NCI-H460 (cell line): Measurements from ENCODE around the gene PLTP. TPM values are rescaled to one million over a fixed set of nuclear protein-coding genes. Genes with fewer than 3 reads are reported as not detected.
"Not testable (repeated sequence)": the region's sequence is repeated elsewhere in the genome, so short reads cannot be mapped to it uniquely, and the experiment has no call there.

Source experiments
- DNase-seq: peaks from one replicate; pipeline ENCODE4 v3.0.0-alpha.2; 2016; ENCODE audit warnings: low read depth; ENCODE audit errors: extremely low read depth
- polyA plus RNA-seq: library from polyadenylated mRNA; depleted of rRNA; stranded (reverse); fragments of >200 nt; gene quantifications from 2 replicates; pipeline ENCODE4 v1.2.3, GENCODE V29; 2014; cell fraction: nucleus; rRNA removed
- total RNA-seq: library from RNA; depleted of rRNA; stranded (reverse); fragments of >200 nt; shearing (Covaris generic); gene quantifications from 2 replicates; pipeline ENCODE4 v1.2.3, GENCODE V29; 2014; rRNA removed

Gene PLTP
- total RNA-seq: 116 and 122 TPM in 2 replicates
- polyA plus RNA-seq: 66.0 and 66.3 TPM in 2 replicates

DNA sequence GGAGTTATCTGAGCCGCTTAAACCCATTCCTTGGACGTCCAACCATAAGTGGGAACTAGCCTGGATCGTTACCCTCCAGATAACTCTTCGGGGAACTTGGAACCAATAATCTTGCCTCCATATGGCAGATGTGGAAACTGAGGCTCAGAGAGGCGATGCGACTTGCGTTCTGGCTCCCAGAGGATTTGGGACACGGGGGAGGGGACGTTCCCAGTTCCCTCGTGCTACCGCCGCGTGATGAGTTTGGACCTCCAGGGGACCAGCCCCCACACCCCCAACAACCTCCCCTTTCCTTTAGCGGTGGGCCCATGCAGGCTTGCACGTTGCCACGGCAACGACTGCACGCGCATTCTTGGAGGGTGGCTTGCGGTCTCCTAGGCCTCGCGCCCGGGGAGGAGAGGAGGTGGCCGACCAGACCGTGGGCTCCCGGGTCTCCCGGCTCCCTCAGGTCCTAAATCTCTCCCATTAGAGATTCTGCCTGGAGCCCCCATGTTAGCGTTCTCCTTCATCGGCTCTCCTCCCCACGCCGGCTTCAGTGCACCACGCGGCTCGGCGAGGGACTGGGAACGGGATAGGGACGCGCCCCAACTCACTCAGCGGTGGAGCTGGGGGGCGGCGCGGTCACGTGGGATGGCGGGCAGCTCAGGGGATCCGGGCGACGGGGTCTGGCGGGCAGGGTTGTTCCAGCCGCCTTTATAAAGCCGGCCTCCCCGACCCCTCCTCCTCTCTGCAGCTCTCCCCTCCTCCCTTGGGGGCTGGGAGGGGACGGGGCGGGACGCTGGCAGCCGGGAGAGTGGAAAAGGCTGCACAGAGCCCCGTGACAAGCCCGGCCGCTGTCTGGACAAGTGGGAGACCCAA lies at the start of gene PLTP:
PLTP (minus strand) TSS at position 670 of the 858 bp plus-strand sequence. CDS start 703 bp downstream, outside the sequence.
- DNase-seq: peak; percentile 31

DNA sequence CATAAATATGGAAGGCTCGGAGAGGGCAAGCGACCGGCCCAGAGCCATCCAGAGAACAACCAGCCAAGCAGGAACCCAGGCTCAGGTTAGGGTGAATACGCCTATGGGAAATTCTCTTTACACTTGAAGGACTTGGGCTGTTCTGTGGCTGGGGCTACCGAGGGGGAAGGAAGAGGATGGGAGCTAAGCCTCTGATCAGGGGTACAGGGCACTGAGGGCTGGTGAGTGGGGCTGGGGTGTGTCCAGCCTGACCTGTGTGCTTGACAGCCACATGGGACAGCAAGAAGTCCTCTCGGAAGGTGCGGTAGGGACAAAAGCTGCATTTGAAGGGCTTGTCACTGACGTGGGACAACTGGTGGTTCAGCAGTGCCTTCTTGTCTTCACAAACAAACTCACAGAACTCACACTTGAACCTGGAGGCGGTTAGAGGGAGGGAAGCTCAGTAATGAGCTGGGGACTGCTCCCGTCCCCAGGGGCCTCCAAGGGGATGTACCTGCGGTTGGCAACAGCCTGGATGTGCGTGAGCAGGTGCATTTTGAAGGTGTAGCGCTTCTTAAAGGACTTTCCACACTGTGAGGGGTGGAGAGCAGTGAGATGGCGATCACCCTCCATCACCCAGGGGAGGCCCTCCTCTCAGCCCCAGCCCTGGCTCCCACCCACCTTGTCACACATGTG lies 48.1 kb upstream of the PLTP start:
- DNase-seq: no peak

DNA sequence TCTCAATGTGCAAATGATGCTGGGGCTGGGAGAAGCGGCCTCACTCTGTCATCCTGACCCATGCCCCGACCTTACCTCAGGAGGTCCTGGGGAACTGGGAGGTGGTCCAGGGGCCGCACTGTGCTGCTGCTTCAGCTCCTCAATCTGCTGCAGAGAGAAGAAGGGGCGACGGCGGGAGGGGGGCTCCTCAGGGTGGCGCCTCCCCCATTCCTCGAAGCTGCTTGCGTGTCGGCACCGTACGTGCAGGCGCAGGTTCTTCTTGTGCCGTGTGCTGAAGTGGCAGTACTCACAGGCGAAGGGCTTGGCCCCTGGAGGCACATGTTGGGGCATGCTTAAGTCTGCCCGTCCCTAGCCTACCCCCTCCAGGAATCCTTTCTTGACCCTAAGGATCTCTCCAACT lies 47.2 kb upstream of the PLTP start:
- DNase-seq: no peak

- DNase-seq: no peak
Measured at GRCh38 chr20:45958593-45958992, 46.6 kb upstream of the PLTP start.

- no peak for DNase-seq
Measured at GRCh38 chr20:45957021-45957941, 45.3 kb upstream of the PLTP start.

DNA sequence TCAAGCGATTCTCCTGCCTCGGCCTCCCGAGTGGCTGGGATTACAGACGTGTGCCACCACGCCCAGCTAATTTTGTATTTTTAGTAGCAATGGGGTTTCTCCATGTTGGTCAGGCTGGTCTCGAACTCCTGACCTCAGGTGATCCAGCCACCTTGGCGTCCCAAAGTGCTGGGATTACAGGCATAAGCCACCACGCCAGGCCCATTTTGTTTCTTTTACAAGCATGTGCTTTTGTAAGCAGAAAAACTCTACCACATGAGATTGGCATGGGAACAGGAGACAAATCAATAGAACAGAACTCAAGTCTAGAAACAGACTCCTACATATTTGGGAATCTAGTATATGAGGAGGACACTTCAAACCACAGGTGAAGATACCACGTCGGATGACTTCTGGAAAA lies 44.4 kb upstream of the PLTP start:
- not testable (repeated sequence) for DNase-seq

GRCh38 chr20:45953672-45954071 lies 41.7 kb upstream of the PLTP start:
- DNase-seq: no peak

GRCh38 chr20:45952861-45953260 lies 40.9 kb upstream of the PLTP start:
- no peak for DNase-seq

- no peak for DNase-seq
Measured at GRCh38 chr20:45951925-45952834, 40.2 kb upstream of the PLTP start.

GRCh38 chr20:45950330-45950646 lies 38.3 kb upstream of the PLTP start:
- no peak for DNase-seq

GRCh38 chr20:45949542-45950329 lies 37.8 kb upstream of the PLTP start:
- DNase-seq: no peak

GRCh38 chr20:45948742-45949541 lies 37.0 kb upstream of the PLTP start:
- no peak for DNase-seq

DNA sequence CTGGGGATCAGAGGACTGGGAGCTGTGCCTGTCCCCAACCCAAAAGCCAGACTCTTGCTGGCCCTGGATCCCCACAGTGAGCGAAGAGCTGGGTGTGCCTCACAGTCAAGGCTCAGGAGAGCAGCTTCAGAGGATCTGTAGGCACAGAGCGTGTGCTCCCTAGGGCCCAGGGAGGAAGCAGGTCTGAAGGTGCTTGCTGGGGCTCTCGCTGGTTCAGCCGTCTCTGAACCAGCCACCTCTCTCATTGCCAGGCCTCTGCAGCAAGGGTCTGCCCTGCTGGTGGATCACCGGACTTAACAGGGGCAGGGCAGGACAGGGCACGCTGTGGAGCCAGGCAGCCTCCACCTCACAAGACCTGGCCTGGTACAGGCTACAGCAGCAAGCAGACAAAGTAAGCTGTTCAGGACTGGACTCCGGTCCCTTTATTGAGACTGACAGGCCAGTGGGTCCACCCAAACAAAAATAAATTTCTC lies 36.3 kb upstream of the PLTP start:
- no peak for DNase-seq

DNA sequence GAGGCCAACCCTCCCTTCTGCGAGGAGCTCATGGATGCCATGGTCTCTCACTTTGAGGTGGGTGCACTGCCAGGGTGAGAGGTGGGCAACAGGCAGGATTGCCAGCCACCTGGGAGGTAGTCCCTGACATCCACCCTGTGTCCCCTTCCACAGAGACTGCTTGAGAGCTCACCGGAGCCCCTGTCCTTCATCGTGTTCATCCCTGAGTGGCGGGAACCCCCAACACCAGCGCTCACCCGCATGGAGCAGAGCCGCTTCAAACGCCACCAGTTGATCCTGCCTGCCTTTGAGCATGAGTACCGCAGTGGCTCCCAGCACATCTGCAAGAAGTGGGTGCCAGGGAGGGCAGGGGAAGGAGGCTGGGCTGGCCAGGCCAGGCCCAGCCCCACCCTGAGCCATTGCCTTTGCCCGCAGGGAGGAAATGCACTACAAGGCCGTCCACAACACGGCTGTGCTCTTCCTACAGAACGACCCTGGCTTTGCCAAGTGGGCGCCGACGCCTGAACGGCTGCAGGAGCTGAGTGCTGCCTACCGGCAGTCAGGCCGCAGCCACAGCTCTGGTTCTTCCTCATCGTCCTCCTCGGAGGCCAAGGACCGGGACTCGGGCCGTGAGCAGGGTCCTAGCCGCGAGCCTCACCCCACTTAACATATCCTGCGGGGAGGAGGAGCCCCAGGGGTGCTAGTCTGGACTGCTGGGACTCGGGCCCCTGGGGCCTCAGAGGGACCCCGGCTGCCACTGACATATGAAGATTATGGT lies 35.3 kb upstream of the PLTP start:
- DNase-seq: no peak

DNA sequence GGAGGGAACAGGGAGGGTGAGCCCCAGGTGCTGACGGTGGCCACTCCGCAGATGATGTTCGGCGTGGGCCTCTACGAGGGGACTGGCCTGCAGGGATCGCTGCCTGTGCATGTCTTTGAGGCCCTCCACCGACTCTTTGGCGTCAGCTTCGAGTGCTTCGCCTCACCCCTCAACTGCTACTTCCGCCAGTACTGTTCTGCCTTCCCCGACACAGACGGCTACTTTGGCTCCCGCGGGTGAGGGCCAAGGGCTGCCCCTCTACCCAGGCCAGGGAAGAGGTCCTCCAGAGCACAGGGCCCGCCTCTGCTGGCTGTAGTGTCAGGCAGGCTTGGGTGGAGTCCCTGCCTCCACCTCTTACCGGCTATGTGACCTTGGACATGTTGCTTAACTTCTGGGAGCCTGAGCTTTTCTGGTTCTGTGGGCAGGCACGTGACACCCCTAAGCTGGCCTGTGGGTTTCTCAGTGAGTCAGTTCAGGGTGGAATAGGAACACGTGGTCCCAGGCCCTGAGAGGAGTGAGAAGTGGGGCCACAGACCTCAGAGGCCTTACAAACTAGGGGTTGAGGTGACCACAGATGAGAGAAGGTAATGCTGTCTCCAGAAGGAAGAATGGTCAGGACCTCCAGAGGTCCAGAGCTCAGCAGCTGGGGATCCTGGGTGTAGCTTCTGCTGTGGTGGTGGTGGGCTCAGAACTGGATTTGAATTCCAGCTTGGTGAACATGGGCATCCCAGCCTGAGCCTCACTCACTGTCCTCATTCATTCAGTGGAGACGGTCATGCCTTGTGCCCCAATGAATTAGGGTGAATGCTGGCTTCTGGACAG lies 34.4 kb upstream of the PLTP start:
- DNase-seq: no peak

- no peak for DNase-seq
Measured at GRCh38 chr20:45945678-45946148, 33.8 kb upstream of the PLTP start.
